HG03066 (cell line): ENCODE data around the gene RNF40.
"Not testable (repeated sequence)": the region's sequence is repeated elsewhere in the genome, so short reads cannot be mapped to it uniquely, and the experiment has no call there.

ENCODE experiments used
- ATAC-seq: cut with Tn5 transposase; IDR thresholded peaks from one replicate; pipeline ENCODE4 v1.9.1; 2021; ENCODE audit warnings: low read depth; ENCODE audit not compliant: unreplicated experiment

RNF40 gene

DNA sequence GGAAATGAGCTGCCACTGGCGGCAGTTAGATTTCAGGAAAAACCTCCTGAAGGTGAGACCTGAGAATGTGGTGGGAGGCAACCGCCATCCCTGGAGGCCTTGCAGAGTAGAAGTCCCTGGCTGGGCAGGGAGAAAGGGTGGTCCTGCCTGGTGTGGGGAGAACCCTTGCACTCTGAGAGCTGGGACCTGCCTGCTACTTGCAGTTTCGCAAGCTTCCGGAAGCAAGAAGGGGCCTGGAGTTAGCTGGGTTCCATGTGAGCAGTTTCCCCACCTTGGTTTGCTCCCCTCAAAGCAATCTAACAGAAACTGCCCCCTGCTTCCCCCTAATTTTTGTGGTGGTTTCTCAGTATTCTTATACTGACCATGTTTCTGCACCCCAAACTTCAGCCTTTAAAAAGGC, 18.4 kb downstream of the RNF40 start:
- ATAC-seq, result no peak

DNA sequence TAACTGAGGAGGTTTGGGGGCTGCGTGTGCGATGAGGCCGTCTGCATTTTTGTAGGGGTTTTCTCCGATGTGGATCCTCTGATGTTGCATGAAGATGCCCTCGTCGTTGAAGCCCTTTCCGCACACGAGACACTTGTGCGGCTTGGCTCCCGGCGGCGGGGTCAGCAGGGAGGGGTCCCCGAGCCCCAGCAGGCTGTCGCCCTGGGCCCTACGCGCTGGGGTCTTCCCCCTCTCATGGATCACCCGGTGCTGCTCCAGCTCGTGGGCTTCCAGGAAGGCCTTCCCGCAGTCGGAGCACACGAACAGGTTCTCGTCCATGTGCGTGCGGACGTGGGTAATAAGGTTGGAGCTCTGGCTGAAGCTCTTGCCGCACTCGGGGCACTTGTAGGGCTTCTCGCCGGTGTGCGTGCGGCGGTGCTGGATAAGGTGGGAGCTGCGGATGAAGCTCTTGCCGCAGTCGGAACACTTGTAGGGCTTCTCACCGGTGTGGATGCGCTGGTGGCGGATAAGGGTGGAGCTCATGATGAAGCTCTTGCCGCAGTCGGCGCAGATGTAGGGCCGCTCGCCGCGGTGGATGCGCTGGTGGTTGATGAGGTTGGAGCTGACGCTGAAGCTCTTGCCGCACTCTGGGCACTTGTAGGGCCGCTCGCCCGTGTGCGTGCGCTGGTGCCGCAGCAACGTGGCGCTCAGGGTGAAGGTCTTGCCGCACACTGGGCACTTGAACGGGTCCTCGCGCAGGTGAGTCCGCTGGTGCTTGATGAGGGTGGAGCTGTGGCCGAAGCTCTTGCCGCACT, 20.6 kb downstream of the RNF40 start:
- ATAC-seq, result no peak

DNA sequence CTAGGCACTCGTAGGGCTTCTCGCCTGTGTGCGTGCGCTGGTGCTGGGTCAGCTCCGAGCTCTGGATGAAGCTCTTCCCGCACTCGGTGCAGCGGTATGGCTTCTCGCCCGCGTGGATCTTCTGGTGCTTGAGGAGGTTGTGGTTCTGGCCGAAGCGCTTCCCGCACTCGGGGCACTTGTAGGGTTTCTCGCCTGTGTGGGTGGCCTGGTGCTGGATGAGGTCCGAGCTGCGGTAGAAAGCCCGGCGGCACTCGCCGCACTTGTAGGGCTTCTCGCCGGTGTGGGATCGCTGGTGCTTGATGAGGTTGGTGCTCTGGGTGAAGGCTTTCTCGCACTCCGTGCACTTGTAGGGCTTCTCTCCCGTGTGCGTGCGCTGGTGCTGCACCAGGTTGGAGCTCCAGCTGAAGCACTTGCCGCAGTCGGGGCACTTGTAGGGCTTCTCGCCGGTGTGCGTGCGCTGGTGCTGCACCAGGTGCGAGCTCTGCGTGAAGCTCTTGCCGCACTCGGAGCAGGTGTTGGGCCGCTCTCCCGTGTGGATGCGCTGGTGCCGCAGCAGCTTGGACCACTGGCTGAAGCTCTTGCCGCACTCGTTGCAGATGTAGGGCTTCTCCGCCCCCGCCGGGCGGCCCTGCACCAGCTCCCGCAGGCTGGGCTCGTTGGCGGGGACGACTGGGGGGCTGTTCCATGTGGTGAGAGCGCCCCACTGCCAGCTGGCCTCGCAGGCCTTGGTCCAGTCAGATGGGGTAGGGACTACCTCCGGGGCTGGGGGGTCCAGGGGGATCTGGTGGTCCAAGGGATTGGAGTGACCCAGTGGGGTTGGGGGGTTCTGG, 21.4 kb downstream of the RNF40 start:
- ATAC-seq, result no peak

DNA sequence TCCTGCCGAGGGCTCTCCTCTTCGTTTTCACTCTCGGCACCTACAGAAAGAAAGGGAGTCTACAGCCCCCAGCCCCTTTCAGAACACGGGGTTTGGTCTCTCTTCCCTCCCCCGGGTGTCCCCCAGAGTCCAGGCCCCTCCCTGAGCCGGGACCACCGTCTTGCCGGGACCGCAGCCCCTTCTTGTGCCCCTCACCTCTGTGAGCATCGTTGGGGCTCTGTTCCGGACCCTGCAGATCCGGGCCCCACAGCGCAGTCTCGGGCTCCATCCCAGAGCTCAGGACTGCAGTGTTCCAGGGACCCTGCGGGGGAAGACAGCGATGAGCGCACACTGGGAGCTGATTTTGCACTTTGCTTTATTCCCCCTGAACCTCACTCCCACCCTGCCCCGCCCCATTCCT, 22.1 kb downstream of the RNF40 start:
- ATAC-seq, result no peak

DNA sequence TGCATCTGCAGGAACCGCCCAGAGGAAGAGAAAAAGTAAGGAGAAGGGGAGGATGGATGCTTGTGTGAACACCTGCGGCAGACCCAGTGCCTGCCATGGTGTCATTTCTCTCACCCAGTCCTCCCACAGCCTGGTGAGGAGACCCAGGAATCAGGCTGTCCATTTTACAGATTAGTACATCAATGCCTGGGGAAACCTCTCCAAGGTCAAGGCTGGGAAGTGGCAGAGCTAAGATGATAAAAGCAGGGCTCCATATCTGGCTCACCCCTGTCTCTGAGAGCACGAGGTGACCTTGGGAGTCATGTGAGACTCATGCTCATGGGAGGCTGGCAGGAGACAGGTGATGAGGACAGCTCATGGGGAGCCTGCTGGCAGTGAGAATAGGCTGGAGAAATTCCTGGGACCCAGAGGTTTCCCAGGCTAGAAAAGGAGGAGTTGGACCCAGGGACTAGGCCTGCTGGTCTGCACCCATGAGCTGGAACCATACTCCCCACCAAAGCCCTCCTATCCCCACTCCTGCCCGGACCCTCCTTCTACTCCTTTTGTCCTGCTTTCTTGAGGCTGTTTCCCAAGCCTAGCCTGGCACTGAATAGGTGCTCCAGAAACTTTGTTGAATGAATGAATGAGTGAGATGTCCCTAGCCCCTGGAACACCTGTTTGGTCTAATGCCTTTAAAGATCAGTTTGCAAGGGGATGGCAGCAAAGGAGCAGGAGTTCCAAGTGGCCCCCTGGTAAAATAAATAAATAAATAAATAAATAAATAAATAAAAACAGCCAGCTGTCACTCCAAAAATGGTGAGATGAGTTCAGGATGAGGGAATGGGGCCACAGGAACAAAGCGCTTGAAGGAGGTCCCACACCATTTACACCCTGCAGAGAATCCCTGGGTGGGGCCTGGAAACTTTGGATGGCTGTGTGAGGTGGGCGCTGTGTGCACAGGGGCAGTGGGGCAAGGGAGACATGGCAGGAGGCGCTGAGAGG, 23.3 kb downstream of the RNF40 start:
- no peak for ATAC-seq

DNA sequence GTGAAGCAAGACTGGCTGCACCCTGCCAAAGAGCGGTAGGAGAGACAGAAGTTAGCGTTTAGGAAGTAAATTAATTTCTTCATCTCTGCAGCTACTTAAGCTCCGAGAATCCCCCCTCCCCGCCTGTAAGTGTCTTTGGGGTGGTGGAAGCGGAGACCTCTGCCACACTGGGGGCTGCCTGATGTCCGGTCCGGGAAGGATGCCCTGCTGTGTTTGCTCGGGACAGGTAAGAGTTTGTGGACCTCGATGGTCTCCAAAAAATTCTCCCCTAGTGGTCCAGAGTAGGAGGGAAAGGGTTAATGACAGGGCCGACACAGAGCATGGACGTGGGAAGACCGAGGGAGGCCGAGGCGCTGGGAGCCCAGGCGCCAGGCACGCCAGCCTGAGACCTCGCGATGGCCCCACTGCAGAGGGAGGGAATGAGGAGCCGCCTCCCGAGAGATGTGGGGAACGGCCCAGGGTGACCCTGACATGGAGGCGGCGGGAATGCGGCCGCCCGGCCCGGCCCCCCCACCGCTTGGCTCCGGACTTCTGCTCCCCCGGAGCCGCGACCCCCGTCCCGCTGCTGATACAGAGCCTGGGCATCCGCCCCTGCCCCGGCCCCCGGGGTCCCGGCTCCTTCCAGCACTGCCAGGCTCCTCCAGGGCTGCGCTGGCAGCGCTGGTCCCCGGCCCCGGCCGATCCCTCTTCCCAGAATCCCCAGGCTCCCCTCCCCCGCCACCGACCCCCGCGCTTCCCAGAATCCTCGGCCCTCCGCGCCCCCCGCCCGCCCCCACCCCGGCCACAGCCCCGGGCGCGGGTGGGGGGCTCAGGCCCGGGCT, 24.2 kb downstream of the RNF40 start:
- ATAC-seq, result no peak

DNA sequence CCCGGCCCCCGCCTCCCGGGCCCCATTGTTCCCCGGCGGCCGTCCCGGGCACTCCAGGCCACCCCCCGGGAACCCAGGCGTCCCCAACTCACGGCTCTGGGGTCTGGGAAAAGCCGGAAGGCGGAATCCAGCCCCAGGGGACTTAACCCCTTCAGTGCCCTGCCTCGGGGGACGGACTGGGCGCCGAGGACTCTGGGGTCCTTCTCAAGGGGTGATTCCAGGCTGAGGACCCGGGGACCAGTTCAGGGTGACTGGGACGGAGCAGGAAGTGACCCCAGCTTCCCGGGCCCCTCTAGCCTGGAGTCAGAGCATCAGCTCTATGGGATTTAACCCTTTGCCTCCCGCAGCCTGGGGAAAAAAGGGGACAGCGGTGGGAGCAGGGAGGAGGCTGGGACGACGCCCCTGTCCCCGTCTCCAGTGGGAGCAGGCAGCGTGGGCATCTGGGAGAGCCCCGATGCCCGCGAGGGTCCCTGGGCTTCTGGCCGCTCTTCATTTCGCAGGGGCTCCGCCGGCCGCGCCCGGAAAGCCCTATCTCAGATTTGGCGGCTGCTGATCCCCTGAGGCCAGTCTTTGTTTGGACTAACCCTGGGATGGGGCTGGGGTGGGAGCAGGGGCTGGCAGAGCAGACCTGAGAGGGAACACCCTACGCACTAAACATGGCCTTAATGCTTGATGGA, 25.0 kb downstream of the RNF40 start, which contains the start of gene ZNF629:
TSS of gene ZNF629 (minus strand) at position 270 of the 677 bp plus-strand sequence. CDS start 2,723 bp downstream, outside the sequence.
- no peak for ATAC-seq

DNA sequence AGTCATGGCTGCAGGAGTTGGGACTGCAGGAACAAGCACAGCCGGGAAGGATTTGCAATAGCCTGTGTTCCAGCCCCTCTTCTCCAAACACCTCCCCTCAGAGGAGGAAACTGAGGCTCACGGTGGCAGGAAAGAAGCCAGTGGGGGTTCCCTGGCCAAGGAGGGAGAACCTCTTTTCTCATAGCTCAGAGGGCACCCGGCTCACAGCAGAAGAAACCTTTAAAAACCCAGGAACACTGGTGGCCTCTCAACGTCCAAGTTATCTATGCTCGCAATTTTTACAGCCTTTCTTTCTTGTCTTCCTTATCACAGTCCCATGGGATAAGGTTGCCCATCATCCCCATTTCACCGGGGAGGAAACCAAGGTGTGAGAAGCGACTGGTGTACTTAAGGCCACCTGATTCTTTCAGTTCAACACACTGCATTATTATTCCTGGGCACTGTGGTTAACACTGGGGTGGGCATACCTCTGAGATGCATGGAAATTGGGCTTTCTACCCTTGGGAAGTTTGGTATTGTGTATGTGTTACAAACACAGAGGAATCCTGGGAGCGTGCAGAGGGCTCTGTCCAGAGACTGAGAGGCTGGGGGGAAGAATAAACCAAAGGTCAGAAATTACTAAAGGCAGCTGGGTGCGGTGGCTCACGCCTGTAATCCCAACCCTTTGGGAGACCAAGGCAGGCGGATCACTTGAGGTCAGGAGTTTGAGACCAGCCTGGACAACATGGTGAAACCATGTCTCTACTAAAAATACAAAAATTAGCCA, 25.7 kb downstream of the RNF40 start:
- ATAC-seq, result no peak

DNA sequence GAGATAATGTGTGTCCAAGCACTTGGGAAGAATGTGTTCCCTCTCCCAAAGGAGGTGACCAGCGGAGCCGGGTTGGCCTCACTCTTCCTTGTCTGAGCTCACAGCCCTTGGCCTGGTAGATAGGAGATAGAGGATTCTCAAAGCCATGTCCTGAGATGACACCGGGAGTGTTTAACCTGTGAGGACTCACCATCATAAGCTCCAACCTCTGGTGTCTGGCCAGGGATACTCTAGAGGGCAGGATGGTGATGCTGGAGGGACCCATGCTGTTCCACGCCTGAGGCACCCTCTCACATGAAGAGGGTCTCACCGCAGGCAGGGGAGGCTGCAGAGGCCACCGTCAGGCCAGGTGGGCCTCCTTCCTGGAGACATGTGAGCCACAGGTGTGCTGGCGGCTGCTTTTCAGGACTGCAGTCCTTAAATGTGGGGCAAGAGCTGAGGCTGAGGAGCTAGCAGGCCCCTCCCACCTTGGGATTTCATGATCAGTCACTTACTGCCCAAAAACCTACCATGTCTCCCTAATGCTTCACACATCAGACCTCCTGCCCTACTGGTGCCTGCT, 31.5 kb downstream of the RNF40 start:
- no peak for ATAC-seq

DNA sequence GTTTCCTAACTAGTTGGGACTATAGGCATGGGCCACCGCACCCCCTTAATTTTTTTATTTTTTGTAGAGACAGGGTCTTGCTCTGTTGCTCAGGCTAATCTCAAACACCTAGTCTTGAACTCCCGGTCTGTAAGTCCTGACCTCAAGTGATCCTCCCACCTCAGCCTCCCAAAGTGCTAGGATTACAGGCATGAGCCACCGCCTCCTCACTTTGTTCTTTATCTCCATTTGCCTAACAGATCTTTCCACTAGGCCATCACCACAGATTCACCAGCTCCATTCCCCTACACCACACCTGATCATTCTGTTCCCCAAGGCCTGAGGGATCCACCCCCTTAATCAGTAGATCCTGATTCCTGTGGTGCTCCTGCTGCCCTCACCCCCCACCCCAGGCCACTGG, 32.5 kb downstream of the RNF40 start:
- ATAC-seq, result no peak

DNA sequence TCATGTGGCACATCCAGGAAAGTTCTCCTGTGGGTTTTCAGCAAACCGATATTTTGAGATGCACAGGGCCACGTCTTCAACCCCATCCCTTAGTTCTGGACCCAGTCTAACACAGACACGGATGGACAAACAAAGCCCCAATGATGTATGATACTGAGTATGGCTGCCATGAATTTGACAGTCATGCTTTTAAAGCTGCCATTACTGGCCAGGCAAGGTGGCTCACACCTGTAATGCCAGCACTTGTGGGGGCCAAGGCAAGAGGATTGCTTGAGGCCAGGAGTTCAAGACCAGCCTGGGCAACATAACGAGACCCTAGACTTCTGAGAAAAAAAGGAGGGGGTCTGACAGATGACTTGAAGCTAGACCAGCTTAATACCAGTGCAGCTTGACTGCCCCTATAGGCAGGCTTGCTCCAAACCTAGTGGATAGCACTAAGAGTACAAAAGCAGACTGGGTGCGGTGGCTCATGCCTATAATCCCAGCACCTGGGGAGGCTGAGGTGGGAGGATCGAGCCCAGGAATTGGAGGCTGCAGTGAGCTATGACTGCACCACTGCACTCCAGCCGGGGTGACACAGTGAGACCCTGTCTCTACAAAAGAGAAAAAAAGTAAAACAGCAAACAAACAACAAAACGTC, 35.7 kb downstream of the RNF40 start:
- no peak for ATAC-seq

DNA sequence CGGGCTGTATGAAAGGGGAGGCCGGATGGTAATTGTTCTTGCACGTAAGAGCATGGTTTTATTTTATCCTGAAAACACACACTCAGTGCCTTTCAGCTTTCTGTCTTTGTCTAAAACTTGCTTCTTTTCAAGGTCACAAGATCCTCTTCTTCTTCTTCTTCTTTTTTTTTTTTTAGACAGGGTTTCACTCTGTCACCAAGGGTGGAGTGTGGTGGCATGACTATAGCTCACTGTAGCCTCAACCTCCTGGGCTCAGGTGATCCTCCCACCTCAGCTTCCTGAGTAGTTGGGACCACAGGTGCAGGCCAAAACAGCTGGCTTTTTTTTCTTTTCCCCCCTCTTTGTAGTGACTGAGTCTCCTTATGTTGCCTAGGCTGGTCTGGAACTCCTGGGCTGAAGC, 40.8 kb downstream of the RNF40 start:
- ATAC-seq, result no peak

DNA sequence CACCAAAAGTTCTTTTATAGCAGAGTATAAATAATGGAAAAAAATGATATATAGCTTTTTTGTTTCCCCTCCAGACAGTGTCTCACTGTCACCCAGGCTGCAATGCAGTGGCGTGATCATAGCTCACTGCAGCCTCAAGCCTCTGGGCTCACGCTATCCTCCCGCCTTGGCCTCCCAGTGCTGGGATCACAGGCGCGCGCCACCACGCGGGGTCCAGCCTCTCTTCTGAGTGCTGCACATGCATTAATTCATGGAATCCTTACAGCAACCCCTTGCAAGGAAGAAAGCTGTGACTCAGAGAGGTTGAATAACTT, 42.9 kb downstream of the RNF40 start:
- ATAC-seq, result no peak

DNA sequence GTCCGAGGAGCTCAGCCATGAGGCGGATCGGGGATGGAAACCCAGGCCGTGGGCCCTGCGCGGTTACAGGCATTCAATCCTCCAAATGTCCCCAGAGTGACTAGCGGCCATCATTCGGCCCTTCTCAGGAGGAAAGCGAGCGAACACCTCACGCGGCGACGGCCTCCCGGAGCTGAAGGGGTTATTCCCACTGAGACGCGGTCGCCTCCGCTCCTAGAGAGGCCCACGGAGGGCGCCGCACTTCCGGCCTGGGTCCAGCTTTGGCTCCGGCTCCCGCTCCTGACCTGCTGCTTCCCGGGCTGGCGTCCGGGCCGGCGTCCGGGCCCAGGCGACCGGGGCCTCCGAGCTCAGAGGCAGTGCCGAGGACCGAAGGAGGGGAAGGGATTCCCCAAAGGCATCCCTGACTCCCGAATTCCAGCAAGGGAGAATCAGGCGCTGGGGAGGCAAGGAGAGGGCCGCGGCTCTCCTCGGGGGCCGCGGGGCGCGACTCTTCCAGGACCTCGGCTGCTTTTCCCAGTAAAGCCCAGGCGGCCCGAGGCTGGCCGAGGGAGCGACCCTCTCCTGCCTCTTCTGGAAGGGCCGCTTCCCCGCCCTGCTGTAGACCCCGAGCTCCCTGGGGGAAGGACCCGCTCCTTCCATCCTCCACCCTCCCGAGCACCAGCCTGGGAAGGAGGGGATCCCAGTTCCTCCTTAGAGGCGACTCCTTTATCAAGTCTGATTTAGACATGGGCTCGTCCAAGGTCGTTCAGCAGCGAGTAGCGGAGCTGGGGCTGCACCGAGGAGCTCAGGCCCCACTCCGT, 43.4 kb downstream of the RNF40 start:
- ATAC-seq, result peak; percentile 68

DNA sequence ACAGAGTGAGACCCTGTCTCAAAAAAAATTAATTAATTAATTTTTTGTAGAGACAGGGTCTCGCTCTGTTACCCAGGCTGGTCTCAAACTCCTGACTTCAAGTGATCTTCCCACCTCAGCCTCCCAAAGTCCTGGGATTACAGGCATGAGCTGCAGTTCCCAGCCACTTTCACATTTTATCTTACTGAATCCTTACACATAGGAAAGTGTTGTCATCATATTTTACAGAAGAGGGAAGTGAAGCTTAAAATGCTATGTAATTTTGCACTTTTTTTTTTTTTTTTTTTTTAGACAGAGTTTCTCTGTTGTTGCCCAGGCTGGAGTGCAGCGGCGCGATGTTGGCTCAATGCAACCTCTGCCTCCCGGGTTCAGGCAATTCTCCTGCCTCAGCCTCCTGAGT, 46.0 kb downstream of the RNF40 start:
- ATAC-seq, result no peak

DNA sequence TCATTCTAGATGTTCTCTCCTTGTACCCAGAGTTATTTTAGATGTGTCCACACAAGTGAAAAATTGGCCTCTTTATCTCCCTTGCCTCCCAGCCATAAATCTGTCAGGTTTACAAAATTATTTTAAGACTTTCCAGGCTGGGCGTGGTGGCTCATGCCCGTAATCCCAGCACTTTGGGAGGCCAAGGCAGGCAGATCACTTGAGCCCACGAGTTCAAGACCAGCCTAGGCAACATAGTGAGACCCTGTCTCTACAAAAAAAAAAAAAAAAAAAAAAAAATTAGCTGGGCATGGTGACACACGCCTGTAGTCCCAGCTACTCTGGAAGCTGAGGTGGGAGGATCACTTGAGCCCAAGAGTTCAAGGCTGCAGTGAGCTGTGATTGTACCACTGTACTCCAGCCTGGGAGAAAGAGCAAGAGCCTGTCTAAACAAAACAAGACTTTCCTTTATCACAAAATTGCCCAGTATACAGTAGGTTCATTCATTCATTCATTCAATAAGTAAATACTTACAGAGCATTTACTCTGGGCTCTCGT, 46.8 kb downstream of the RNF40 start:
- not testable (repeated sequence) for ATAC-seq

DNA sequence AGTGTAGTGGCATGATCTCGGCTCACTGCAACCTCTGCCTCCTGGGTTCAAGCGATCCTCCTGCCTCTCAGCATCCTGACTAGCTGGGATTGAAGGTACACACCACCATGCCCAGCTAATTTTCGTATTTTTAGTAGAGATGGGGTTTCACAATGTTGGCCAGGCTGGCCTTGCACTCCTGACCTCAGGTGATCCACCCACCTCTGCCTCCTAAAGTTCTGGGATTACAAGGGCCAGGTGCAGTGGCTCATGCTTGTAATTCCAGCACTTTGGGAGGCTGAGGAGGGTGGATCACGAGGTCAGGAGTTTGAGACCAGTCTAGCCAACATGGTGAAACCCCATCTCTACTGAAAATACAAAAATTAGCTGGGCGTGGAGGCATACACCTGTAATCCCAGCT, 47.6 kb downstream of the RNF40 start:
- ATAC-seq, result not testable (repeated sequence)
